GM18498 (cell line): ENCODE data around the gene KLF11.
"Not testable (repeated sequence)": the region's sequence is repeated elsewhere in the genome, so short reads cannot be mapped to it uniquely, and the experiment has no call there.

Experiments
- ATAC-seq: cut with Tn5 transposase; IDR thresholded peaks from one replicate; pipeline ENCODE4 v1.9.1; 2021; ENCODE audit warnings: mild to moderate bottlenecking, moderate library complexity; ENCODE audit not compliant: unreplicated experiment

KLF11 gene

GRCh38 chr2:10009271-10009810, 34.0 kb upstream of the KLF11 start:
- ATAC-seq, result no peak

DNA sequence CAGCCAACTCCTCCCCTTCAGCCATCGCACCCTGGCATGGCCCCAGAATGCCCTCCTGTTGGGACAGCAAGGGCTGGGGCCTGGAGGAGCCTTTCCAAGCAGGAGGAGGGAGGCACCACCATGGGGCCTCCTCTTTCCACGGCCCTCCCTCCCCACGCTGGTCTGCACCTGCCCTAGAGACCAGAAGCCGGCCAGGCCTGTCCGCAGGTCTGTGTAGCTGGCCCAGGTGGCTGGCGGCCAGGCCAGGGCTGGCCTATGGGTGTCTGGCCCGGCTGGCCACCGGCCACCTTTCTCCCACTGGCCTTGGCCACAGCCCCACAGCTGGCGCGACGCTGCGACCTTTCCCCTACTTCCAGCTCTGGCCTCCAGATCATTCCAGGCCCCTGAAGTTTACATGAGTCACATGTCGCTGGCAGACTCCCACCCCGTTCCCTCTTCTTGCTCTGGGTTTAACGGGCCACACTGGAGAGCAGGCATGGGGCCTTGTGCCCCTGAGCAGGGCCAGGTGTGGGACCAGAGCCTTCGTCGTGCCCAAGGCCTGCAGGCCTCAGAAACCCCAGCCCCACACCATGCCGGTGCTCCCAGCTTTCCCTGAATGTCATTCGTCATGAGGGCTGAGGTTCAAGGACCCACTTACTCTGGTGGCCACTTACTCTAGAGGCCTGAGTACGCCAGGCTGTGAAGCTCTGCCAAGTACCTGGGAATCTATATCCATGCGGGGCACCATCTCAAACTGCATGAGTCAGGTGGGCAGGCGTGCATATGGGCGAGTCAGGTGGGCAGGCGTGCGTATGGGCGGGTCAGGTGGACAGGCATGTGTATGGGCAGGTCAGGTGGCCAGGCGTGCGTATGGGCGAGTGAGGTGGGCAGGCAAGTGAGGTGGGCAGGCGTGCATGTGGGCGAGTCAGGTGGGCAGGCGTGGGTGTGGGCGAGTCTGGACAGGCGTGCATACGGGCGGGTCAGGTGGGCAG, 33.3 kb upstream of the KLF11 start:
- ATAC-seq, result no peak

DNA sequence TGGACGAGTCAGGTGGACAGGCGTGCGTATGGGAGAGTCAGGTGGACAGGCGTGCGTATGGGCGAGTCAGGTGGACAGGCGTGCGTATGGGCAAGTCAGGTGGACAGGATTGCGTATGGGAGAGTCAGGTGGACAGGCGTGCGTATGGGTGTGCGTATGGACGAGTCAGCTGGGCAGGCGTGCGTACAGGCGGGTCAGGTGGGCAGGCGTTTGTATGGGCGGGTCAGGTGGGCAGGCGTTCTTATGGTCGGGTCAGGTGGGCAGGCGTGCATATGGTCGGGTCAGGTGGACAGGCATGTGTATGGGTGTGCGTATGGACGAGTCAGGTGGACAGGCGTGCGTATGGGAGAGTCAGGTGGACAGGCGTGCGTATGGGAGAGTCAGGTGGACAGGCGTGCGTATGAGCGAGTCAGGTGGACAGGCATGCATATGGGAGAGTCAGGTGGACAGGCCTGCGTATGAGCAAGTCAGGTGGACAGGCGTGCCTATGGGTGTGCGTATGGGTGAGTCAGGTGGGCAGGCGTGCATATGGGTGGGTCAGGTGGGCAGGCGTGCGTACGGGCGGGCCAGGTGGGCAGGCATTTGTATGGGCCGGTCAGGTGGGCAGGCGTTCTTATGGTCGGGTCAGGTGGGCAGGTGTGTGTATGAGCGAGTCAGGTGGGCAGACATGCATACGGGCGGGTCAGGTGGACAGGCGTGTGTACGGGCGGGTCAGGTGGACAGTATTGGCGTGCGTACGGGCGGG, 32.3 kb upstream of the KLF11 start:
- ATAC-seq, result not testable (repeated sequence)

DNA sequence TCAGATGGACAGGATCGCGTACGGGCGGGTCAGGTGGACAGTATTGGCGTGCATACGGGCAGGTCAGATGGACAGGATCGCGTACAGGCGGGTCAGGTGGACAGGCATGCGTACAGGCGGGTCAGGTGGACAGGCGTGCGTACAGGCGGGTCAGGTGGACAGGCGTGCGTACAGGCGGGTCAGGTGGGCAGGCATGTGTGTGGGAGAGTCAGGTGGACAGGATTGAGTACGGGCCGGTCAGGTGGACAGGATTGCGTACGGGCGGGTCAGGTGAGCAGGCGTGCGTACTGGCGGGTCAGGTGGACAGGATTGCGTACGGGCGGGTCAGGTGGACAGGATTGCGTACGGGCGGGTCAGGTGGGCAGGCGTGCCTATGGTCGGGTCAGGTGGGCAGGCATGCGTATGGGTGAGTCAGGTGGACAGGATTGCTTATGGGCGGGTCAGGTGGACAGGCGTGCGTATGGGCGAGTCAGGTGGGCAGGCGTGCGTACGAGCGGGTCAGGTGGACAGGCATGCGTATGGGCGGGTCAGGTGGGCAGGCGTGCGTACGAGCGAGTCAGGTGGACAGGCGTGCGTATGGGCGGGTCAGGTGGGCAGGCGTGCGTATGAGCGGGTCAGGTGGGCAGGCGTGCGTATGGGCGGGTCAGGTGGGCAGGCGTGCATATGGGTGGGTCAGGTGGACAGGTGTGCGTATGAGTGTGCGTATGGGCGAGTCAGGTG, 31.6 kb upstream of the KLF11 start:
- not testable (repeated sequence) for ATAC-seq

DNA sequence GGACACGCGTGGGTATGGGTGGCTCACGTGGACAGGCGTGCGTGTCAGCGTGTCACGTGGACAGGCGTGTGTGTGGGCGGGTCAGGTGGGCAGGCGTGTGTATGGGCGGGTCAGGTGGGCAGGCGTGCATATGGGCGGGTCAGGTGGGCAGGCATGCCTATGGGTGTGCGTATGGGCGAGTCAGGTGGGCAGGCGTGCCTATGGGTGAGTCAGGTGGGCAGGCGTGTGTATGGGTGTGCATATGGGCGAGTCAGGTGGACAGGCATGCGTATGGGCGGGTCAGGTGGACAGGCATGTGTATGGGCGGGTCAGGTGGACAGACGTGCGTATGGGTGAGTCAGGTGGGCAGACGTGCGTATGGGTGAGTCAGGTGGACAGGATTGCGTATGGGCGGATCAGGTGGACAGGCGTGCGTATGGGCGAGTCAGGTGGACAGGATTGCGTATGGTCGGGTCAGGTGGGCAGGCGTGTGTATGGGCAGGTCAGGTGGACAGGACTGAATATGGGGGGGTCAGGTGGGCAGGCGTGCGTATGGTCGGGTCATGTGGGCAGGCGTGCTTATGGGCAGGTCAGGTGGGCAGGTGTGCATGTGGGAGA, 30.9 kb upstream of the KLF11 start:
- not testable (repeated sequence) for ATAC-seq

DNA sequence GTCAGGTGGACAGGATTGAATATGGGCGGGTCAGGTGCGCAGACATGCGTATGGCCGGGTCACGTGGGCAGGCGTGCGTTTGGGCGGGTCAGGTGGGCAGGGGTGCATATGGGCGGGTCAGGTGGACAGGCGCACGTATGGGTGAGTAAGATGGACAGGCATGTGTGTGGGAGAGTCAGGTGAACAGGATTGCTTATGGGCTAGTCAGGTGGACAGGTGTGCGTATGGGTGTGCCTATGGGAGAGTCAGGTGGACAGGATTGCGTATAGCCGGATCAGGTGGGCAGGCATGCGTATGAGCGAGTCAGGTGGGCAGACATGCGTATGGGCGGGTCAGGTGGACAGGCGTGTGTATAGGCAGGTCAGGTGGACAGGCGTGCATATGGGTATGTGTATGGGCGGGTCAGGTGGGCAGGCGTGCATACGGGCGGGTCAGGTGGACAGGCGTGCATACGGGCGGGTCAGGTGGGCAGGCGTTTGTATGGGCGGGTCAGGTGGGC, 30.3 kb upstream of the KLF11 start:
- ATAC-seq, result no peak

- not testable (repeated sequence) for ATAC-seq
These were observed 29.5 kb upstream of the KLF11 start for GRCh38 chr2:10013651-10014417.

DNA sequence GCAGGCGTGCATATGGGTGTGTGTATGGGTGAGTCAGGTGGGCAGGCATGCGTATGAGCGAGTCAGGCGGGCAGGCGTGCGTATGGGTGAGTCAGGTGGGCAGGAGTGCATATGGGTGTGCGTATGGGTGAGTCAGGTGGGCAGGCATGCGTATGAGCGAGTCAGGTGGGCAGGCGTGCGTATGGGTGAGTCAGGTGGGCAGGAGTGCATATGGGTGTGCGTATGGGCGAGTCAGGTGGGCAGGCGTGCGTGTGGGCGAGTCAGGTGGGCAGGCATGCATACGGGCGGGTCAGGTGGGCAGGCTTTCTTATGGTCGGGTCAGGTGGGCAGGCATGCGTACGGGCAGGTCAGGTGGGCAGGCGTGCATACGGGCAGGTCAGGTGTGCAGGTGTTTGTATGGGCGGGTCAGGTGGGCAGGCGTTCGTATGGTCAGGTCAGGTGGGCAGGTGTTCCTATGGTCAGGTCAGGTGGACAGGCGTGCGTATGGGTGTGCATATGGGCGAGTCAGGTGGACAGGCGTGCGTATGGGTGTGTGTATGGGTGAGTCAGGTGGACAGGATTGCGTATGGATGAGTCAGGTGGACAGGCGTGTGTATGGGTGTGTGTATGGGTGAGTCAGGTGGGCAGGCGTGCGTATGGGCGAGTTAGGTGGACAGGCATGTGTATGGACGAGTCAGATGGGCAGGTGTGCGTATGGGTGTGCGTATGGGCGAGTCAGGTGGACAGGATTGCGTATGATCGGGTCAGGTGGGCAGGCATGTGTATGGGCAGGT, 28.7 kb upstream of the KLF11 start:
- no peak for ATAC-seq

GRCh38 chr2:10015376-10015989, 27.9 kb upstream of the KLF11 start:
- ATAC-seq, result not testable (repeated sequence)

DNA sequence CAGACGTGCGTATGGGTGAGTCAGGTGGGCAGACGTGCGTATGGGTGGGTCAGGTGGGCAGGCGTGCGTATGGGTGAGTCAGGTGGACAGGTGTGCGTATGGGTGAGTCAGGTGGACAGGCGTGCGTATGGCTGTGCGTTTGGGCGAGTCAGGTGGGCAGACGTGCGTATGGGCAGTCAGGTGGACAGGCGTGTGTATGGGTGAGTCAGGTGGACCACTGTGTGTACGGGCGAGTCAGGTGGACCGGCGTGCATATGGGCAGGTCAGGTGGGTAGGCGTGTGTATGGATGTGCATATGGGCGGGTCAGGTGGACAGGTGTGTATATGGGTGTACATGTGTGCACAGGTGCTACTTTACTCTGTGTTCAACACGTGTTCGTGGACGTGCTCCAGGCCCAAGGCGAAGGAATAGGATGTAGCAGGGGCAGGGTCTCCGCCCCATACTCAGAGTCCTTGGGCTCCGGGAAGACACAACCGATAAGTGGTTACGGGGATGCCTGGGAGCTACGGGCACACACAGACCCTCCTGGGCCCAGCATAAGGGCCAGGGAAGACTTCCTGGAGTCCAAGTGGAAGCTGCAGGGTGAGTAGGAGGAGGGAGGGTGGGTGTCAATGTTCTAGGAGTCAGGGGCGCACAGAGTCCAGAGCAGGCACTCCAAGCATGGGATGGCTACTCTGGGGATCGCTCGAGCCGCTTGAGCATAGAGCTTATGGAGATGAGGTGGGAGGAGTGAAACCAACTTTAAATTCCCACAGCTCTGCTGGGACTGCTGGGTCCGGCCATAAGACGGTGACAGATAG, 27.1 kb upstream of the KLF11 start:
- ATAC-seq, result no peak

- no peak for ATAC-seq
These were observed 26.5 kb upstream of the KLF11 start for GRCh38 chr2:10016802-10017258.

- ATAC-seq, result no peak
These were observed 25.9 kb upstream of the KLF11 start for GRCh38 chr2:10017313-10017941.

DNA sequence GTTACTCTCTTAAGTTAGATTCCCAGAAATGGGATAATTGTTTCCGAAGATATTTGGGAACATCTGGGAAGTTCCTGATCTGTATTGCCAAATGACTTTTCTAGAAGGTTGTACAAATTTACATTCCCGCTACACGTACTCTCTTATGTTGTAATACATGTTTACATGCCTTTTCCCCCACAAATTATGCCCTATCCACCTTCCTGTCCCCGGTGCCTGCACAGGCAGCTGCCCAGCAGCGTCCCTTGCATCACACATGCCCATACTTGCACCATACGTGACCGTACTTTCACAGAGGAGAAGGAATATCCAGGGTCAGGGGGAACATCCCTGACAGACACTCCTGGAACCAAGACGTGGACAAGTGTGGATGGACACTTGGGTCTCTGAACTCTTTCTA, 24.2 kb upstream of the KLF11 start:
- ATAC-seq, result no peak

DNA sequence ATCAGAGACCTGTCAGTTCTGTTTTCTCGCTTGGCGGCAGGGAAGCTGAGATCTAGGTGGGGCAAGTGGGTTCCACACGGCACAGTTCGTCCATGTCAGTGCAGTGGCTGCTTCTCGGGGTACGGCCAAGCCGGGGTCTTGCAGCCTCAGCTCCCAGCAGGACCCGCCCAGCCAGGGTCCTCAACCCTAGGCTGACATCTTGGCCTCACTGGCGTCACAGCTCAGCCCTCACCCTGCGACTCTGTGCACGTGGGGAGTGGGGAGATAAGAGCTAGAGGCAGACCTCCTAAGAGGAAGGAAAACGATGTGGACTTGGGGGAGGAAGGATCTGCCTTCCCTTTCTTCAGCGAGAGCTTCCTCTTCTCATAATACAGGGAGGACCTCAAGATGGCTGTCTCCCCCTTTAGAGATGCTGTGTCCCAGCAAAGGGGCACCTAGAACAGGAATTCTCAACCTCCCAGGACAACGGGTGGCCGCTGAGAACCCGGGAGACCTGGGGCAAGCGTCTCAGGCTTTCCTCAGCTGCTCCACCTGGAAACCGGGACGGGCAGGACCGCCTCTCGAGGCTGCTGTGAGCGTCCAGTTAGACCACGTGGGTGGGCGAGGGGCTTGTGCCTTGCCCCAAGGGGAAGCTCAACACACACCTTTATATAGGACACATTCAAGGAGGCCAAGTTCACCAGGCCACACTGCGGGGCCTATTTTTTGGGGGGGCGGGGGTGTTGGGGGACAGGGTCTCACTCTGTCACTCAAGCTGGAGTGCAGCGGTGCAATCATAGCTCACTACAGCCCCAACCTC, 23.5 kb upstream of the KLF11 start:
- no peak for ATAC-seq

- no peak for ATAC-seq
These were observed 21.3 kb upstream of the KLF11 start for GRCh38 chr2:10022041-10022421.

- no peak for ATAC-seq
These were observed 20.9 kb upstream of the KLF11 start for GRCh38 chr2:10022445-10022844.
